Measurements from ENCODE around the gene RNF34. TPM values are rescaled to one million over a fixed set of nuclear protein-coding genes. Genes with fewer than 3 reads are reported as not detected.
"Not testable (repeated sequence)": the region's sequence is repeated elsewhere in the genome, so short reads cannot be mapped to it uniquely, and the experiment has no call there.

The RNF34 gene
- total RNA-seq, 2 donors from 2014 or later, result 72.6 to 74.7 TPM

GRCh38 chr12:121373755-121374154 is 26.2 kb upstream of the RNF34 start:
- no peak overlapping the region for H3K27ac Mint-ChIP-seq
- H3K27me3 Mint-ChIP-seq (ENCODE audit: insufficient read depth), result no peaks in the 10 kb centered on the region
- TF ChIP-seq CTCF (conservative IDR thresholded peaks at IDR 0.05), result no peak
- WGBS, 2 experiments (ENCODE audit: insufficient coverage in 1 of 2, insufficient read length in 1 of 2), result 96 to 97% methylated on average over 3 to 5 of the region's 6 CpGs
- no peaks in the 10 kb centered on the region for H3K4me1 ChIP-seq (ENCODE audit: control insufficient read depth, insufficient read depth, low read length)
- no peak overlapping the region for H3K9ac ChIP-seq (ENCODE audit: extremely low read depth, low read length, poor library complexity, severe bottlenecking)
- H3K4me3 ChIP-seq (ENCODE audit: low read length), result no peak overlapping the region
- H3K9me3 Mint-ChIP-seq, result peaks cover 8% of the 10 kb centered on the region
- H3K27me3 ChIP-seq (ENCODE audit: control insufficient read depth, insufficient read depth, low read length, poor library complexity, severe bottlenecking), result no peaks in the 10 kb centered on the region
- H3K27ac ChIP-seq (ENCODE audit: low read depth, low read length), result no peak overlapping the region
- H3K36me3 ChIP-seq (ENCODE audit: control insufficient read depth, insufficient read depth, low read length), result no peaks in the 10 kb centered on the region
- no peaks in the 10 kb centered on the region for H3K36me3 Mint-ChIP-seq (ENCODE audit: low read depth)
- DNase-seq, result no peak
- H3K4me1 Mint-ChIP-seq, result peaks cover 3% of the 10 kb centered on the region
- no peaks in the 10 kb centered on the region for H3K9me3 ChIP-seq (ENCODE audit: control insufficient read depth, low read length)
- no peak overlapping the region for H3K4me3 Mint-ChIP-seq

DNA sequence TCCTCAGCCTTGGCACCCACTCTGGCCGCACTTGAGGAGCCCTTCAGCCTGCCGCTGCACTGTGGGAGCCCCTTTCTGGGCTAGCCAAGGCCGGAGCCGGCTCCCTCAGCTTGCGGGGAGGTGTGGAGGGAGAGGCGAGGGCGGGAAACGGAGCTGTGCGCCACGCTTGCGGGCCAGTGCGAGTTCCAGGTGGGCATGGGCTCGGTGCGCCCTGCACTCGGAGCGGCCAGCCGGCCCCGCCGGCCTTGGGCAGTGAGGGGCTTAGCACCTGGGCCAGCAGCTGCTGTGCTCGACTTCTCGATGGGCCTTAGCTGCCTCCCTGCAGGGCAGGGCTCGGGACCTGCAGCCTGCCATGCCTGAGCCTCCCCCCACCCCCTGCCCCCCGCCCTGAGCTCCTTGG is 25.6 kb upstream of the RNF34 start:
- not testable (repeated sequence) for H3K9me3 ChIP-seq (ENCODE audit: control insufficient read depth, low read length); H3K9ac ChIP-seq (ENCODE audit: extremely low read depth, low read length, poor library complexity, severe bottlenecking); H3K9me3 Mint-ChIP-seq; H3K27me3 ChIP-seq (ENCODE audit: control insufficient read depth, insufficient read depth, low read length, poor library complexity, severe bottlenecking); H3K27me3 Mint-ChIP-seq (ENCODE audit: insufficient read depth); H3K27ac Mint-ChIP-seq; H3K27ac ChIP-seq (ENCODE audit: low read depth, low read length); H3K36me3 Mint-ChIP-seq (ENCODE audit: low read depth); H3K4me1 Mint-ChIP-seq; DNase-seq; H3K4me3 ChIP-seq (ENCODE audit: low read length); H3K36me3 ChIP-seq (ENCODE audit: control insufficient read depth, insufficient read depth, low read length); H3K4me3 Mint-ChIP-seq; H3K4me1 ChIP-seq (ENCODE audit: control insufficient read depth, insufficient read depth, low read length)
- 96 to 99% methylated on average over 14 to 21 of the region's 23 CpGs for WGBS, 2 experiments (ENCODE audit: insufficient coverage in 1 of 2, insufficient read length in 1 of 2)

DNA sequence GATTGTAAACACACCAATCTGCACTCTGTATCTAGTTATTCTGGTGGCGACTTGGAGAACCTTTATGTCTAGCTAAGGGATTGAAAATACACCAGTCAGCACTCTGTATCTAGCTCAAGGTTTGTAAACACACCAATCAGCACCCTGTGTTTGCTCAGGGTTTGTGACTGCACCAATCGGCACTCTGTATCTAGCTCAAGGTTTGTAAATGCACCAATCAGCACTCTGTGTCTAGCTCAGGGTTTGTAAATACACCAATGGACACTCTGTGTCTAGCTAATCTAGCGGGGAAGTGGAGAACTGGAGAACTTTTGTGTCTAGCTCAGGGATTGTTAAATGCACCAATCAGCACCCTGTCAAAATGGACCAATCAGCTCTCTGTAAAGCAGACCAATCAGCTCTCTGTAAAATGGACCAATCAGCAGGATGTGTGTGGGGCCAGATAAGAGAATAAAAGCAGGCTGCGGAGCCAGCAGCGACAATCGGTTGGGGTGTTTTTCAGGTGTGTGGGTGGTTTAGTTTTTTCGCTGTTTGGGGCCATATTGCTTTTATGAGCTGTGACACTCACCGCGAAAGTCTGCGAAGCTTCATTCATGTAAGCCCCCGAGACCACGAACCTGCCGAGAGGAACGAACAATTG is 24.9 kb upstream of the RNF34 start:
- not testable (repeated sequence) for H3K9me3 ChIP-seq (ENCODE audit: control insufficient read depth, low read length); H3K4me3 Mint-ChIP-seq; H3K27me3 ChIP-seq (ENCODE audit: control insufficient read depth, insufficient read depth, low read length, poor library complexity, severe bottlenecking); H3K9me3 Mint-ChIP-seq; DNase-seq; H3K4me3 ChIP-seq (ENCODE audit: low read length); H3K4me1 ChIP-seq (ENCODE audit: control insufficient read depth, insufficient read depth, low read length); H3K27ac Mint-ChIP-seq; H3K4me1 Mint-ChIP-seq; H3K36me3 ChIP-seq (ENCODE audit: control insufficient read depth, insufficient read depth, low read length); H3K27ac ChIP-seq (ENCODE audit: low read depth, low read length); H3K36me3 Mint-ChIP-seq (ENCODE audit: low read depth); H3K9ac ChIP-seq (ENCODE audit: extremely low read depth, low read length, poor library complexity, severe bottlenecking); H3K27me3 Mint-ChIP-seq (ENCODE audit: insufficient read depth)
- WGBS, 2 experiments (ENCODE audit: insufficient coverage in 1 of 2, insufficient read length in 1 of 2), result 89 to 94% methylated on average over 12 to 14 of the region's 14 CpGs

- no peak for TF ChIP-seq CTCF (conservative IDR thresholded peaks at IDR 0.05)
- DNase-seq, result no peak
- Histone ChIP-seq H3K9ac (ENCODE audit: extremely low read depth, low read length, poor library complexity, severe bottlenecking) (no peak overlapping the region), H3K36me3 (ENCODE audit: control insufficient read depth, insufficient read depth, low read length) (no peaks in the 10 kb centered on the region), H3K27ac (ENCODE audit: low read depth, low read length) (no peak overlapping the region), H3K4me1 (ENCODE audit: control insufficient read depth, insufficient read depth, low read length) (no peaks in the 10 kb centered on the region), H3K9me3 (ENCODE audit: control insufficient read depth, low read length) (no peaks in the 10 kb centered on the region), H3K27me3 (ENCODE audit: control insufficient read depth, insufficient read depth, low read length, poor library complexity, severe bottlenecking) (no peaks in the 10 kb centered on the region), H3K4me3 (ENCODE audit: low read length) (no peak overlapping the region)
- Mint-ChIP-seq H3K27ac (no peak overlapping the region), H3K36me3 (ENCODE audit: low read depth) (no peaks in the 10 kb centered on the region), H3K27me3 (ENCODE audit: insufficient read depth) (no peaks in the 10 kb centered on the region), H3K4me1 (peaks cover 3% of the 10 kb centered on the region), H3K9me3 (peaks cover 8% of the 10 kb centered on the region), H3K4me3 (no peak overlapping the region)
- 85 to 96% methylated on average over 3 to 8 of the region's 8 CpGs for WGBS, 2 experiments (ENCODE audit: insufficient coverage in 1 of 2, insufficient read length in 1 of 2)
Observed at GRCh38 chr12:121376754-121377697, 22.9 kb upstream of the RNF34 start.
